ENCODE results near the gene HIVEP3.

- no peak for TF ChIP-seq CTCF (IDR thresholded peaks at IDR 0.05)
- no peak for TF ChIP-seq POLR2A (IDR thresholded peaks at IDR 0.05)
Observed at GRCh38 chr1:41661428-41662060, 257.2 kb downstream of the HIVEP3 start.

Data from lower leg skin (tissue), 3 donors.